Prostate gland (tissue), 2 donors: ENCODE data around the gene SHANK1.

Experiments
- POLR2A ChIP-seq: fragments of 450-650 bp; IDR thresholded peaks from one replicate; pipeline ENCODE4 v1.6.1; 2016; ENCODE audit warnings: antibody characterized with exemption, mild to moderate bottlenecking
- POLR2AphosphoS5 ChIP-seq: sonication (generic); formaldehyde crosslinking; IDR thresholded peaks from one replicate; pipeline ENCODE4 v1.6.1; 2017; ENCODE audit warnings: antibody characterized with exemption
- TF ChIP-seq, protein P1 (sequence below), 4 experiments: fragments of 200-600 bp in 2 of 4; fragments of 450-650 bp in 2 of 4; sonication (generic) in 2 of 4; IDR thresholded peaks; 1 replicate in 3 of 4; 2 replicates in 1 of 4; pipeline ENCODE4 v1.5.1; 2016 to 2019; ENCODE audit warnings: antibody characterized with exemption in 4 of 4, mild to moderate bottlenecking in 2 of 4, moderate library complexity in 2 of 4

GRCh38 chr19:50690439-50690838 is 29.2 kb downstream of the SHANK1 start:
- TF ChIP-seq POLR2A (no peak), POLR2AphosphoS5 (no peak)
- TF ChIP-seq, protein P1, sequence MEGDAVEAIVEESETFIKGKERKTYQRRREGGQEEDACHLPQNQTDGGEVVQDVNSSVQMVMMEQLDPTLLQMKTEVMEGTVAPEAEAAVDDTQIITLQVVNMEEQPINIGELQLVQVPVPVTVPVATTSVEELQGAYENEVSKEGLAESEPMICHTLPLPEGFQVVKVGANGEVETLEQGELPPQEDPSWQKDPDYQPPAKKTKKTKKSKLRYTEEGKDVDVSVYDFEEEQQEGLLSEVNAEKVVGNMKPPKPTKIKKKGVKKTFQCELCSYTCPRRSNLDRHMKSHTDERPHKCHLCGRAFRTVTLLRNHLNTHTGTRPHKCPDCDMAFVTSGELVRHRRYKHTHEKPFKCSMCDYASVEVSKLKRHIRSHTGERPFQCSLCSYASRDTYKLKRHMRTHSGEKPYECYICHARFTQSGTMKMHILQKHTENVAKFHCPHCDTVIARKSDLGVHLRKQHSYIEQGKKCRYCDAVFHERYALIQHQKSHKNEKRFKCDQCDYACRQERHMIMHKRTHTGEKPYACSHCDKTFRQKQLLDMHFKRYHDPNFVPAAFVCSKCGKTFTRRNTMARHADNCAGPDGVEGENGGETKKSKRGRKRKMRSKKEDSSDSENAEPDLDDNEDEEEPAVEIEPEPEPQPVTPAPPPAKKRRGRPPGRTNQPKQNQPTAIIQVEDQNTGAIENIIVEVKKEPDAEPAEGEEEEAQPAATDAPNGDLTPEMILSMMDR (IDR thresholded peaks at IDR 0.05) = no peak
